ENCODE data around the gene SOCS6.
"Not testable (repeated sequence)": the region's sequence is repeated elsewhere in the genome, so short reads cannot be mapped to it uniquely, and the experiment has no call there.

Gene SOCS6

GRCh38 chr18:70324897-70325296, 36.1 kb downstream of the SOCS6 start:
- DNase-seq = no peak

- DNase-seq = no peak
Observed at GRCh38 chr18:70326255-70326654, 37.4 kb downstream of the SOCS6 start.

- no peak for DNase-seq
Observed at GRCh38 chr18:70328169-70328568, 39.3 kb downstream of the SOCS6 start.

- DNase-seq = no peak
Observed at GRCh38 chr18:70329071-70329470, 40.2 kb downstream of the SOCS6 start.

- DNase-seq = no peak
Observed at GRCh38 chr18:70330887-70331286, 42.0 kb downstream of the SOCS6 start.

- no peak for DNase-seq
Observed at GRCh38 chr18:70331456-70332097, 42.7 kb downstream of the SOCS6 start.

- no peak for DNase-seq
Observed at GRCh38 chr18:70332694-70333093, 43.8 kb downstream of the SOCS6 start.

GRCh38 chr18:70333316-70333715, 44.5 kb downstream of the SOCS6 start:
- no peak for DNase-seq

GRCh38 chr18:70333757-70334156, 44.9 kb downstream of the SOCS6 start:
- DNase-seq = no peak

GRCh38 chr18:70334264-70334663, 45.4 kb downstream of the SOCS6 start:
- DNase-seq = no peak

- no peak for DNase-seq
Observed at GRCh38 chr18:70334728-70335329, 46.0 kb downstream of the SOCS6 start.

GRCh38 chr18:70335892-70336726, 47.3 kb downstream of the SOCS6 start:
- DNase-seq = no peak

- no peak for DNase-seq
Observed at GRCh38 chr18:70337139-70337972, 48.5 kb downstream of the SOCS6 start.

- no peak for DNase-seq
Observed at GRCh38 chr18:70338890-70339289, 50.0 kb downstream of the SOCS6 start.

GRCh38 chr18:70339915-70340314, 51.1 kb downstream of the SOCS6 start:
- no peak for DNase-seq

GRCh38 chr18:70348481-70348880, 59.6 kb downstream of the SOCS6 start:
- not testable (repeated sequence) for DNase-seq

- no peak for DNase-seq
Observed at GRCh38 chr18:70349316-70349715, 60.5 kb downstream of the SOCS6 start.

- no peak for DNase-seq
Observed at GRCh38 chr18:70354080-70354479, 65.2 kb downstream of the SOCS6 start.

- no peak for DNase-seq
Observed at GRCh38 chr18:70354771-70355170, 65.9 kb downstream of the SOCS6 start.

- DNase-seq = no peak
Observed at GRCh38 chr18:70355620-70356385, 67.0 kb downstream of the SOCS6 start.

- DNase-seq = not testable (repeated sequence)
Observed at GRCh38 chr18:70358105-70358406, 69.2 kb downstream of the SOCS6 start.

GRCh38 chr18:70359071-70359470, 70.2 kb downstream of the SOCS6 start:
- DNase-seq = no peak

GRCh38 chr18:70362258-70362657, 73.4 kb downstream of the SOCS6 start:
- DNase-seq = no peak
